Measurements from ENCODE around the gene BHLHA9. TPM values are rescaled to one million over a fixed set of nuclear protein-coding genes. Genes with fewer than 3 reads are reported as not detected.

BHLHA9 gene
- total and polyA plus RNA-seq, 2 donors, result not detected

GRCh38 chr17:1280652-1281051 is 10.4 kb downstream of the BHLHA9 start:
- Histone ChIP-seq H3K4me1 (ENCODE audit: control insufficient read depth in 2 of 2, insufficient read depth in 2 of 2, low read length in 2 of 2) (no peaks in the 10 kb centered on the region), H3K27me3 (ENCODE audit: control insufficient read depth in 2 of 2, insufficient read depth in 1 of 2, low read length in 1 of 2) (peaks cover 0 to 37% of the 10 kb centered on the region in 2 donors), H3K27ac (ENCODE audit: low read depth in 1 of 2, low read length in 1 of 2) (no peak overlapping the region), H3K4me3 (ENCODE audit: low read length in 2 of 2) (no peak overlapping the region), H3K9me3 (ENCODE audit: control insufficient read depth in 2 of 2, insufficient read depth in 1 of 2, low read length in 1 of 2) (no peaks in the 10 kb centered on the region), H3K36me3 (ENCODE audit: control insufficient read depth in 2 of 2, insufficient read depth in 2 of 2, low read length in 1 of 2) (no peaks in the 10 kb centered on the region)
- WGBS, result 95% methylated on average over 23 of the region's 23 CpGs
- no peak for DNase-seq (ENCODE audit: low read depth in 6 of 9, low spot score in 9 of 9)

- no peak overlapping the region for H3K4me3 ChIP-seq (ENCODE audit: low read length in 2 of 2)
- no peaks in the 10 kb centered on the region for H3K4me1 ChIP-seq (ENCODE audit: control insufficient read depth in 2 of 2, insufficient read depth in 2 of 2, low read length in 2 of 2)
- no peak for DNase-seq (ENCODE audit: low read depth in 6 of 9, low spot score in 9 of 9)
- no peak overlapping the region for H3K27ac ChIP-seq (ENCODE audit: low read depth in 1 of 2, low read length in 1 of 2)
- H3K27me3 ChIP-seq (ENCODE audit: control insufficient read depth in 2 of 2, insufficient read depth in 1 of 2, low read length in 1 of 2), result peaks cover 0 to under 1% of the 10 kb centered on the region in 2 donors
- peaks cover 0 to 28% of the 10 kb centered on the region in 2 donors for H3K9me3 ChIP-seq (ENCODE audit: control insufficient read depth in 2 of 2, insufficient read depth in 1 of 2, low read length in 1 of 2)
- WGBS, result 84% methylated on average over 19 of the region's 19 CpGs
- H3K36me3 ChIP-seq (ENCODE audit: control insufficient read depth in 2 of 2, insufficient read depth in 2 of 2, low read length in 1 of 2), result no peaks in the 10 kb centered on the region
Measured at GRCh38 chr17:1286379-1287106, 16.3 kb downstream of the BHLHA9 start.

- H3K27ac ChIP-seq (ENCODE audit: low read depth in 1 of 2, low read length in 1 of 2), result no peak overlapping the region
Measured at GRCh38 chr17:1289695-1290094, 19.5 kb downstream of the BHLHA9 start.

GRCh38 chr17:1290676-1291075 is 20.4 kb downstream of the BHLHA9 start:
- Histone ChIP-seq H3K4me3 (ENCODE audit: low read length in 2 of 2) (no peak overlapping the region), H3K27ac (ENCODE audit: low read depth in 1 of 2, low read length in 1 of 2) (no peak overlapping the region), H3K4me1 (ENCODE audit: control insufficient read depth in 2 of 2, insufficient read depth in 2 of 2, low read length in 2 of 2) (peaks cover 11 to 20% of the 10 kb centered on the region in 2 donors), H3K36me3 (ENCODE audit: control insufficient read depth in 2 of 2, insufficient read depth in 2 of 2, low read length in 1 of 2) (no peaks in the 10 kb centered on the region), H3K9me3 (ENCODE audit: control insufficient read depth in 2 of 2, insufficient read depth in 1 of 2, low read length in 1 of 2) (peaks cover 0 to 34% of the 10 kb centered on the region in 2 donors), H3K27me3 (ENCODE audit: control insufficient read depth in 2 of 2, insufficient read depth in 1 of 2, low read length in 1 of 2) (no peaks in the 10 kb centered on the region)
- no peak for DNase-seq (ENCODE audit: low read depth in 6 of 9, low spot score in 9 of 9)
- WGBS, result 95% methylated on average over 13 of the region's 13 CpGs

More at GRCh38 chr17:1289695-1290094, 19.5 kb downstream of the BHLHA9 start:
- H3K4me3 ChIP-seq (ENCODE audit: low read length in 2 of 2), result no peak overlapping the region
- H3K27me3 ChIP-seq (ENCODE audit: control insufficient read depth in 2 of 2, insufficient read depth in 1 of 2, low read length in 1 of 2), result no peaks in the 10 kb centered on the region
- peaks cover 6 to 11% of the 10 kb centered on the region in 2 donors for H3K4me1 ChIP-seq (ENCODE audit: control insufficient read depth in 2 of 2, insufficient read depth in 2 of 2, low read length in 2 of 2)
- WGBS, result 94% methylated on average over 11 of the region's 11 CpGs
- DNase-seq (ENCODE audit: low read depth in 6 of 9, low spot score in 9 of 9), result no peak
- H3K9me3 ChIP-seq (ENCODE audit: control insufficient read depth in 2 of 2, insufficient read depth in 1 of 2, low read length in 1 of 2), result peaks cover 0 to 34% of the 10 kb centered on the region in 2 donors
- H3K36me3 ChIP-seq (ENCODE audit: control insufficient read depth in 2 of 2, insufficient read depth in 2 of 2, low read length in 1 of 2), result no peaks in the 10 kb centered on the region

- H3K4me1 ChIP-seq (ENCODE audit: control insufficient read depth in 2 of 2, insufficient read depth in 2 of 2, low read length in 2 of 2), result peaks cover 11 to 38% of the 10 kb centered on the region in 2 donors
- peak overlapping the region; percentile 26 to 50 for H3K27ac ChIP-seq (ENCODE audit: low read depth in 1 of 2, low read length in 1 of 2)
- DNase-seq (ENCODE audit: low read depth in 6 of 9, low spot score in 9 of 9), result peak; percentile 41 to 91 (median 71)
- H3K36me3 ChIP-seq (ENCODE audit: control insufficient read depth in 2 of 2, insufficient read depth in 2 of 2, low read length in 1 of 2), result no peaks in the 10 kb centered on the region
- peaks cover 0 to 24% of the 10 kb centered on the region in 2 donors for H3K9me3 ChIP-seq (ENCODE audit: control insufficient read depth in 2 of 2, insufficient read depth in 1 of 2, low read length in 1 of 2)
- H3K4me3 ChIP-seq (ENCODE audit: low read length in 2 of 2), result no peak overlapping the region
- H3K27me3 ChIP-seq (ENCODE audit: control insufficient read depth in 2 of 2, insufficient read depth in 1 of 2, low read length in 1 of 2), result peaks cover 0 to 25% of the 10 kb centered on the region in 2 donors
- WGBS, result 29% methylated on average over 12 of the region's 12 CpGs
Measured at GRCh38 chr17:1294157-1294717, 24.0 kb downstream of the BHLHA9 start.

- peak in 3 of 9 donors; percentile 35 to 53 (median 46) for DNase-seq (ENCODE audit: low read depth in 6 of 9, low spot score in 9 of 9)
- H3K4me3 ChIP-seq (ENCODE audit: low read length in 2 of 2), result no peak overlapping the region
- WGBS, result 22% methylated on average over 24 of the region's 24 CpGs
- H3K27ac ChIP-seq (ENCODE audit: low read depth in 1 of 2, low read length in 1 of 2), result no peak overlapping the region
- peaks cover 0 to 5% of the 10 kb centered on the region in 2 donors for H3K9me3 ChIP-seq (ENCODE audit: control insufficient read depth in 2 of 2, insufficient read depth in 1 of 2, low read length in 1 of 2)
- peaks cover 0 to 44% of the 10 kb centered on the region in 2 donors for H3K27me3 ChIP-seq (ENCODE audit: control insufficient read depth in 2 of 2, insufficient read depth in 1 of 2, low read length in 1 of 2)
- H3K4me1 ChIP-seq (ENCODE audit: control insufficient read depth in 2 of 2, insufficient read depth in 2 of 2, low read length in 2 of 2), result peaks cover 11 to 42% of the 10 kb centered on the region in 2 donors
- H3K36me3 ChIP-seq (ENCODE audit: control insufficient read depth in 2 of 2, insufficient read depth in 2 of 2, low read length in 1 of 2), result no peaks in the 10 kb centered on the region
Measured at GRCh38 chr17:1298606-1299005, 28.4 kb downstream of the BHLHA9 start.

GRCh38 chr17:1299552-1300370 is 29.5 kb downstream of the BHLHA9 start:
- 89% methylated on average over 22 of the region's 22 CpGs for WGBS
- H3K4me1 ChIP-seq (ENCODE audit: control insufficient read depth in 2 of 2, insufficient read depth in 2 of 2, low read length in 2 of 2), result peaks cover 5 to 32% of the 10 kb centered on the region in 2 donors
- H3K36me3 ChIP-seq (ENCODE audit: control insufficient read depth in 2 of 2, insufficient read depth in 2 of 2, low read length in 1 of 2), result no peaks in the 10 kb centered on the region
- peaks cover 0 to 3% of the 10 kb centered on the region in 2 donors for H3K9me3 ChIP-seq (ENCODE audit: control insufficient read depth in 2 of 2, insufficient read depth in 1 of 2, low read length in 1 of 2)
- H3K4me3 ChIP-seq (ENCODE audit: low read length in 2 of 2), result no peak overlapping the region
- H3K27me3 ChIP-seq (ENCODE audit: control insufficient read depth in 2 of 2, insufficient read depth in 1 of 2, low read length in 1 of 2), result peaks cover 0 to 47% of the 10 kb centered on the region in 2 donors
- H3K27ac ChIP-seq (ENCODE audit: low read depth in 1 of 2, low read length in 1 of 2), result no peak overlapping the region
- no peak for DNase-seq (ENCODE audit: low read depth in 6 of 9, low spot score in 9 of 9)

GRCh38 chr17:1300371-1300905 is 30.2 kb downstream of the BHLHA9 start:
- DNase-seq (ENCODE audit: low read depth in 6 of 9, low spot score in 9 of 9), result no peak
- peaks cover 0 to 49% of the 10 kb centered on the region in 2 donors for H3K27me3 ChIP-seq (ENCODE audit: control insufficient read depth in 2 of 2, insufficient read depth in 1 of 2, low read length in 1 of 2)

More at GRCh38 chr17:1300371-1300905, 30.2 kb downstream of the BHLHA9 start:
- Histone ChIP-seq H3K4me1 (ENCODE audit: control insufficient read depth in 2 of 2, insufficient read depth in 2 of 2, low read length in 2 of 2) (peaks cover 0 to 25% of the 10 kb centered on the region in 2 donors), H3K36me3 (ENCODE audit: control insufficient read depth in 2 of 2, insufficient read depth in 2 of 2, low read length in 1 of 2) (no peaks in the 10 kb centered on the region), H3K27ac (ENCODE audit: low read depth in 1 of 2, low read length in 1 of 2) (no peak overlapping the region), H3K9me3 (ENCODE audit: control insufficient read depth in 2 of 2, insufficient read depth in 1 of 2, low read length in 1 of 2) (peaks cover 0 to 3% of the 10 kb centered on the region in 2 donors), H3K4me3 (ENCODE audit: low read length in 2 of 2) (no peak overlapping the region)
- 93% methylated on average over 17 of the region's 17 CpGs for WGBS
